SK-N-SH treated with all-trans-retinoic acid at 6 μM for 48 hours (cell line): Measurements from ENCODE around the gene TRIM10.

Experiments
- BACH2 ChIP-seq: fragments of 250-450 bp; sonication (Bioruptor Pico); IDR thresholded peaks from 2 replicates; pipeline ENCODE4 v1.9.0; 2021; ENCODE audit warnings: mild to moderate bottlenecking, borderline replicate concordance
- TF ChIP-seq, protein P1 (sequence below): fragments of 250-450 bp; sonication (Bioruptor Pico); IDR thresholded peaks from 2 replicates; pipeline ENCODE4 v1.5.1; 2020; ENCODE audit warnings: low read depth, mild to moderate bottlenecking, moderate library complexity
- TF ChIP-seq, protein P2 (sequence below): fragments of 250-450 bp; sonication (Bioruptor Pico); IDR thresholded peaks from 2 replicates; pipeline ENCODE4 v1.8.0; 2021; ENCODE audit warnings: low read depth, mild to moderate bottlenecking, moderate library complexity, borderline replicate concordance

DNA sequence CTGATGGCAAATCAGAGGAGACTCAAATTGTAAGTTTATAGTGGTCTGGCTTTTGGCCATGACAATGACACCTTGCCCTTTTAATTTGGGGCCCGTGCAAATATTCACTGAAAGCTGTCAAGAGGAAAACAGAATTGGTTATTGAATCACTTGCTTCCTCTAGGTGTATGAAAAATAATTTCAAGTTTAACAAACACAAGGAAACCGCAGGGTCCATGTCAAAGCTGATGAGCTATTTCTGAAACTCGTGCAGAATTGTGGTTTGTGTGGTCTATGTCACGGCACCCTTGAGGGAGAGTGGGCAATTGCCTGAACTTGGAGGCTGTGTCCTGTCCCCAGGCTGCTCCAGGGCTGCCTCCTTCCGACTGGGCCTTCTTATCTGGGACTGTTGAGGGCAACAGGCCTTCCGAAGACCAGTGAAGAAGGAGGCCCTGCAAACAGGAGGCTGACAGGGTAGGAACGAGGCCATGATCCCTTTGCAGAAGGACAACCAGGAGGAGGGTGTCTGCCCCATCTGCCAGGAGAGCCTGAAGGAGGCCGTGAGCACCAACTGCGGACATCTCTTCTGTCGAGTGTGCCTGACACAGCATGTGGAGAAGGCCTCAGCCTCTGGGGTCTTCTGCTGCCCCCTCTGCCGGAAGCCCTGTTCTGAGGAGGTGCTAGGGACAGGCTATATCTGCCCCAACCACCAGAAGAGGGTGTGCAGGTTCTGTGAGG lies 24.3 kb downstream of the TRIM10 start:
- TF ChIP-seq, protein P1, sequence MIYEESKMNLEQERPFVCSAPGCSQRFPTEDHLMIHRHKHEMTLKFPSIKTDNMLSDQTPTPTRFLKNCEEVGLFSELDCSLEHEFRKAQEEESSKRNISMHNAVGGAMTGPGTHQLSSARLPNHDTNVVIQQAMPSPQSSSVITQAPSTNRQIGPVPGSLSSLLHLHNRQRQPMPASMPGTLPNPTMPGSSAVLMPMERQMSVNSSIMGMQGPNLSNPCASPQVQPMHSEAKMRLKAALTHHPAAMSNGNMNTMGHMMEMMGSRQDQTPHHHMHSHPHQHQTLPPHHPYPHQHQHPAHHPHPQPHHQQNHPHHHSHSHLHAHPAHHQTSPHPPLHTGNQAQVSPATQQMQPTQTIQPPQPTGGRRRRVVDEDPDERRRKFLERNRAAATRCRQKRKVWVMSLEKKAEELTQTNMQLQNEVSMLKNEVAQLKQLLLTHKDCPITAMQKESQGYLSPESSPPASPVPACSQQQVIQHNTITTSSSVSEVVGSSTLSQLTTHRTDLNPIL, result no peak
- no peak for TF ChIP-seq BACH2 (CRISPR knock-in tag)
- TF ChIP-seq, protein P2, sequence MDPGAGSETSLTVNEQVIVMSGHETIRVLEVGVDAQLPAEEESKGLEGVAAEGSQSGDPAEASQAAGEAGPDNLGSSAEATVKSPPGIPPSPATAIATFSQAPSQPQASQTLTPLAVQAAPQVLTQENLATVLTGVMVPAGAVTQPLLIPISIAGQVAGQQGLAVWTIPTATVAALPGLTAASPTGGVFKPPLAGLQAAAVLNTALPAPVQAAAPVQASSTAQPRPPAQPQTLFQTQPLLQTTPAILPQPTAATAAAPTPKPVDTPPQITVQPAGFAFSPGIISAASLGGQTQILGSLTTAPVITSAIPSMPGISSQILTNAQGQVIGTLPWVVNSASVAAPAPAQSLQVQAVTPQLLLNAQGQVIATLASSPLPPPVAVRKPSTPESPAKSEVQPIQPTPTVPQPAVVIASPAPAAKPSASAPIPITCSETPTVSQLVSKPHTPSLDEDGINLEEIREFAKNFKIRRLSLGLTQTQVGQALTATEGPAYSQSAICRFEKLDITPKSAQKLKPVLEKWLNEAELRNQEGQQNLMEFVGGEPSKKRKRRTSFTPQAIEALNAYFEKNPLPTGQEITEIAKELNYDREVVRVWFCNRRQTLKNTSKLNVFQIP, result no peak
